ENCODE data around the gene ZNF407. TPM values are rescaled to one million over a fixed set of nuclear protein-coding genes. Genes with fewer than 3 reads are reported as not detected.

The ZNF407 gene
- total RNA-seq, 1 experiment from 2014 or later, result 7.6 TPM

- no peak for TF ChIP-seq REST (IDR thresholded peaks at IDR 0.05; ENCODE audit: low read depth)
- no peak for TF ChIP-seq EZH2phosphoT487 (IDR thresholded peaks at IDR 0.05; ENCODE audit: borderline replicate concordance)
- TF ChIP-seq ZBTB33 (IDR thresholded peaks at IDR 0.05; ENCODE audit: extremely low read depth, insufficient replicate concordance, low read length), result no peak
- Histone ChIP-seq H3K4me1 (ENCODE audit: control insufficient read depth in 1 of 2, insufficient read depth in 2 of 2, low read length in 2 of 2) (peaks cover 4 to 18% of the 10 kb centered on the region in 2 experiments; a peak in 3 of 4 replicates), H3K4me3 (replicated peaks in 1 of 2; ENCODE audit: low read depth in 1 of 2, low read length in 2 of 2) (no peak overlapping the region), H3K9me2 (ENCODE audit: insufficient read depth) (no peaks in the 10 kb centered on the region), H4K20me1 (ENCODE audit: insufficient read depth) (no peaks in the 10 kb centered on the region), H3K4me2 (ENCODE audit: low read length) (no peak overlapping the region), H2AFZ (ENCODE audit: low read depth, low read length, poor library complexity, severe bottlenecking) (no peak overlapping the region), H3K36me3 (ENCODE audit: control insufficient read depth in 1 of 2, insufficient read depth in 2 of 2, low read length in 2 of 2) (no peaks in the 10 kb centered on the region), H3K9ac (ENCODE audit: low read length) (no peak overlapping the region), H3K9me3 (ENCODE audit: control insufficient read depth in 1 of 2, insufficient read depth in 1 of 2, low read depth in 1 of 2, low read length in 2 of 2) (no peaks in the 10 kb centered on the region), H3K79me2 (ENCODE audit: insufficient read depth, low read length) (no peaks in the 10 kb centered on the region), H3K27me3 (ENCODE audit: insufficient read depth, low read length) (no peaks in the 10 kb centered on the region), H3K27ac (ENCODE audit: low read depth, low read length) (no peak overlapping the region)
- intact Hi-C loops (cut with micrococcal nuclease), result no loop called here
- RAD21 ChIA-PET (ENCODE audit: low non-redundant PET in 1 of 2, low total read pairs in 2 of 2, uncharacterized antibody in 2 of 2, unreplicated experiment in 2 of 2), result no interaction called here
- CTCF ChIA-PET, result no interaction called here
- no TSS peak for BruUV-seq (replicated peaks)
- ATAC-seq (no peak), DNase-seq (ENCODE audit: low read depth, low spot score) (no peak)
- POLR2A ChIA-PET, result no interaction called here
These were observed 398.4 kb downstream of the ZNF407 start for GRCh38 chr18:74996055-74996454.
